ENCODE data around the gene SPIB. TPM values are rescaled to one million over a fixed set of nuclear protein-coding genes. Genes with fewer than 3 reads are reported as not detected.
"Not testable (repeated sequence)": the region's sequence is repeated elsewhere in the genome, so short reads cannot be mapped to it uniquely, and the experiment has no call there.

The SPIB gene
- total and polyA plus RNA-seq, 4 donors, result 0.06 to 0.47 (median 0.37) TPM

DNA sequence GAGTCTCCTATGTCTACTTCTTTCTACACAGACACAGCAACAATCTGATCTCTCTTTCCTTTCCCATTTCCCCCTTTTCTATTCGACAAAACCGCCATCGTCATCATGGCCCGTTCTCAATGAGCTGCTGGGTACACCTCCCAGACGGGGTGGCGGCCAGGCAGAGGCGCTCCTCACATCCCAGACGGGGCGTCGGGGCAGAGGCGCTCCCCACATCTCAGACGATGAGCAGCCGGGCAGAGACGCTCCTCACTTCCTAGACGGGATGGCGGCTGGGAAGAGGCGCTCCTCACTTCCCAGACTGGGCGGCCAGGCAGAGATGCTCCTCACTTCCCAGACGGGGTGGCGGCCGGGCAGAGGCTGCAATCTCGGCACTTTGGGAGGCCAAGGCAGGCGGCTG, 27.8 kb upstream of the SPIB start:
- WGBS (ENCODE audit: insufficient coverage), result 99% methylated on average over 15 of the region's 23 CpGs
- not testable (repeated sequence) for H3K27me3 ChIP-seq (ENCODE audit: control insufficient read depth, insufficient read depth, low read length)

DNA sequence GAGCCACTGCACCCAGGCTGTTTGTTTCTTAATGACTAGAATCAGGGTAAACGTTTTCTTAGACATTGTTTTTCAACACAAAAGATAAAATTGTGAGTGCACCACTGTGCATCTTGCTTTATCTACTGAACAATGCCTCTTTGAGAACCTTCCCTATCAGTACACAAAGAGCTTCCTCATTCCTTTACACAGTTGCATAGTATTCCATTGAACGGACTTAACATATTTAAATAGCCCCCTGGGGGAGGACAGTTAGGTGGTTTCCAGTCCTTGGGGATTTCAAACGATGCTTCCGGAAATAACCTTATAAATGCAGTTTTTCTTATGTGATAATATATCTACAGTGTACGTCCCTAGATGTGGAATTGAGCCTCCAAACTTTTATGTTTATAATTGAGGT, 26.0 kb upstream of the SPIB start:
- no CpG with 5 or more reads among the region's 5 CpGs for WGBS (ENCODE audit: insufficient coverage)
- Histone ChIP-seq H3K27me3 (ENCODE audit: control insufficient read depth, insufficient read depth, low read length) (no peaks in the 10 kb centered on the region), H3K4me1 (ENCODE audit: control insufficient read depth, insufficient read depth, low read length) (no peaks in the 10 kb centered on the region), H3K36me3 (ENCODE audit: control insufficient read depth, insufficient read depth, low read length) (peaks cover 4% of the 10 kb centered on the region), H3K4me3 (ENCODE audit: low read depth, low read length) (no peak overlapping the region), H3K9me3 (ENCODE audit: control insufficient read depth, insufficient read depth, low read length) (no peaks in the 10 kb centered on the region), H3K27ac (ENCODE audit: low read depth, low read length) (no peak overlapping the region)
- DNase-seq (ENCODE audit: low read depth in 4 of 6, low spot score in 6 of 6), result no peak

More for the DNA sequence above, 27.8 kb upstream of the SPIB start:
- not testable (repeated sequence) for H3K4me3 ChIP-seq (ENCODE audit: low read depth, low read length); H3K27ac ChIP-seq (ENCODE audit: low read depth, low read length); H3K9me3 ChIP-seq (ENCODE audit: control insufficient read depth, insufficient read depth, low read length); H3K4me1 ChIP-seq (ENCODE audit: control insufficient read depth, insufficient read depth, low read length); DNase-seq (ENCODE audit: low read depth in 4 of 6, low spot score in 6 of 6)
- peaks cover 15% of the 10 kb centered on the region for H3K36me3 ChIP-seq (ENCODE audit: control insufficient read depth, insufficient read depth, low read length)

DNA sequence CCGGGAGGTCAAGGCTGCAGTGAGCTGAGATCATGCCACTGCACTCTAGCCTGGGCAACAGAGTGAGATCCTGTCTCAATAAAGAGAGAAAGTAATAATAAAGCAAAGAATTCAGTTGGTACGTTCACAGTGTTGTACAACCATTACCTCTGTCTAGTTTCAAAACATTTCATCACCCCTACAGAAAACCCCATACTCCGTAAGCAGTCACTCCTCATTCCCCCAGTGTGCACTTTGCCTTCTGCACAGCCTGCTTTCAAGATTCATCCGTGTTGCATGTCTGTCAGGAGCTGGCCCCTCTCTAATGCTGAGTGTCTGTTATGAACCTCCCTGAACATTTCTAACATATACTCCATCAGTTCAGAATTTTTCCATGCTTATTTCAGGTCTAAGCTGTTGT, 25.1 kb upstream of the SPIB start:
- no peaks in the 10 kb centered on the region for H3K27me3 ChIP-seq (ENCODE audit: control insufficient read depth, insufficient read depth, low read length)
- no peak overlapping the region for H3K27ac ChIP-seq (ENCODE audit: low read depth, low read length)
- no peaks in the 10 kb centered on the region for H3K9me3 ChIP-seq (ENCODE audit: control insufficient read depth, insufficient read depth, low read length)
- H3K36me3 ChIP-seq (ENCODE audit: control insufficient read depth, insufficient read depth, low read length), result peaks cover 7% of the 10 kb centered on the region
- no peaks in the 10 kb centered on the region for H3K4me1 ChIP-seq (ENCODE audit: control insufficient read depth, insufficient read depth, low read length)
- H3K4me3 ChIP-seq (ENCODE audit: low read depth, low read length), result no peak overlapping the region
- no peak for DNase-seq (ENCODE audit: low read depth in 4 of 6, low spot score in 6 of 6)
- WGBS (ENCODE audit: insufficient coverage), result 95% methylated on average over 4 of the region's 4 CpGs

DNA sequence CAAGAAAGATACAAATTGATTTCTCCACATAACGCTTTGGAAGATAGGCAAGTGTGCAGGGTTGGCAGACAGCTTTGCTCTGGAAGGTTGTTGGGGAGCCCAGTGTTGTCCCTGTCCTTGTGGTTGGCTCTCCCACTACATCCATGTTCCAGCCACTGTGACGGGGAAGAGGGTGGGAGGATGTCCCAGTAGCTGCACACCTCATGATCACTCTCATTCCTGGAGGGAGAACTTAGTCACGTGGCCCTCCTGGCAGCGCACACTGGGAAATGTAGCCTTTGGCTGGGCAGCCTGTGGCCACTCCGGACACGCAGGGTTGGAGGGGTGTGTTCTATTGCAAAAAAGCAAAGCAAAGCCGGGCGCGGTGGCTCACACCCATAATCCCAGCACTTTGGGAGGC, 24.7 kb upstream of the SPIB start:
- Histone ChIP-seq H3K9me3 (ENCODE audit: control insufficient read depth, insufficient read depth, low read length) (no peaks in the 10 kb centered on the region), H3K27ac (ENCODE audit: low read depth, low read length) (no peak overlapping the region), H3K4me3 (ENCODE audit: low read depth, low read length) (no peak overlapping the region), H3K36me3 (ENCODE audit: control insufficient read depth, insufficient read depth, low read length) (peaks cover 11% of the 10 kb centered on the region), H3K4me1 (ENCODE audit: control insufficient read depth, insufficient read depth, low read length) (no peaks in the 10 kb centered on the region), H3K27me3 (ENCODE audit: control insufficient read depth, insufficient read depth, low read length) (no peaks in the 10 kb centered on the region)
- DNase-seq (ENCODE audit: low read depth in 4 of 6, low spot score in 6 of 6), result no peak
- no CpG with 5 or more reads among the region's 9 CpGs for WGBS (ENCODE audit: insufficient coverage)

DNA sequence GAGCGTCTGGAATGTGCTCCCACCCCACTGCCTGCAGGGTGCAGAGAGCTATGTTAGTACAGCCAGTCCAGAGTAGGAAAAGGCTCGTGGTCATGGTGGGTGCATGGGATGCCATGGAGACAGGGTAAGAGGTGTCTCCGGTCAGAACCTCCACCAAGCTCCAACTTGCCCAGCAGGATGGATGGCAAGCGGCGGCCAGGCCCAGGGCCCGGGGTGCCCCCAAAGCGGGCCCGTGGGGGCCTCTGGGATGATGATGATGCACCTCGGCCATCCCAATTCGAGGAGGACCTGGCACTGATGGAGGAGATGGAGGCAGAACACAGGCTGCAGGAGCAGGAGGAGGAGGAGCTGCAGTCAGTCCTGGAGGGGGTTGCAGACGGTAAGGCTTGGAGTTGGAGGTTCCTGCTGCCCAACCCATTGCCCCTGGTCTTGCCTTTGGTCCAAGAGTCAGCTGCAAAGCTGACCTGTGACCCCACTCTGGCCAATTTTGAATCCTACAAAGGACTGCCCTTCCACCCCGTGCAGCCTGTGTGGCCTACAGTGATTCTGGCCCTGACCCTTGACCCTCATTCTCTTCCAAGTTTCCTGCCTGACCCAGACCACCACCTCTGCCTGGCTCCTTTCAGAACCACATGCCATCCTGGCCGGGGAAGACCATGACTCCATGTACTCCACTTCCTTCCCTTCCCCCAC, 19.9 kb upstream of the SPIB start:
- H3K4me3 ChIP-seq (ENCODE audit: low read depth, low read length), result no peak overlapping the region
- peaks cover 38% of the 10 kb centered on the region for H3K36me3 ChIP-seq (ENCODE audit: control insufficient read depth, insufficient read depth, low read length)
- no peak overlapping the region for H3K27ac ChIP-seq (ENCODE audit: low read depth, low read length)
- H3K4me1 ChIP-seq (ENCODE audit: control insufficient read depth, insufficient read depth, low read length), result no peaks in the 10 kb centered on the region
- no peak for DNase-seq (ENCODE audit: low read depth in 4 of 6, low spot score in 6 of 6)
- no peaks in the 10 kb centered on the region for H3K9me3 ChIP-seq (ENCODE audit: control insufficient read depth, insufficient read depth, low read length)
- 82% methylated on average over 10 of the region's 13 CpGs for WGBS (ENCODE audit: insufficient coverage)
- H3K27me3 ChIP-seq (ENCODE audit: control insufficient read depth, insufficient read depth, low read length), result no peaks in the 10 kb centered on the region

DNA sequence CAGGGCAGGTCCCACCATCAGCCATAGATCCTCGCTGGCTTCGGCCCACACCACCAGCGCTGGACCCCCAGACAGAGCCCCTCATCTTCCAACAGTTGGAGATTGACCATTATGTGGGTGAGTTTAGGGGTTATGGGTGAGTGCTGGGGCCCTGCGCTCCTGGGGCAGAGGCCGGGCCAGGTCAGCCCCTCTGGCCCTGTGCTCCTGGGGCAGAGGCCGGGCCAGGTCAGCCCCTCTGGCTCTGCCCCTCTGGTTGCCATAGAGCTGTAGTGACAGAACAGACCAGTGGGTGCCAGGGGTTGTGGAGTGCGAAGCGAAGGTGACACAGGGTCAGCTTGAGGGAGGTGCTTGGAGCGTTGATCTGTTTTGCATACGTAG, 19.4 kb upstream of the SPIB start:
- DNase-seq (ENCODE audit: low read depth in 4 of 6, low spot score in 6 of 6), result no peak
- Histone ChIP-seq H3K27ac (ENCODE audit: low read depth, low read length) (no peak overlapping the region), H3K4me3 (ENCODE audit: low read depth, low read length) (no peak overlapping the region), H3K27me3 (ENCODE audit: control insufficient read depth, insufficient read depth, low read length) (no peaks in the 10 kb centered on the region), H3K36me3 (ENCODE audit: control insufficient read depth, insufficient read depth, low read length) (peaks cover 39% of the 10 kb centered on the region), H3K9me3 (ENCODE audit: control insufficient read depth, insufficient read depth, low read length) (no peaks in the 10 kb centered on the region), H3K4me1 (ENCODE audit: control insufficient read depth, insufficient read depth, low read length) (no peaks in the 10 kb centered on the region)
- 100% methylated on average over 5 of the region's 10 CpGs for WGBS (ENCODE audit: insufficient coverage)

DNA sequence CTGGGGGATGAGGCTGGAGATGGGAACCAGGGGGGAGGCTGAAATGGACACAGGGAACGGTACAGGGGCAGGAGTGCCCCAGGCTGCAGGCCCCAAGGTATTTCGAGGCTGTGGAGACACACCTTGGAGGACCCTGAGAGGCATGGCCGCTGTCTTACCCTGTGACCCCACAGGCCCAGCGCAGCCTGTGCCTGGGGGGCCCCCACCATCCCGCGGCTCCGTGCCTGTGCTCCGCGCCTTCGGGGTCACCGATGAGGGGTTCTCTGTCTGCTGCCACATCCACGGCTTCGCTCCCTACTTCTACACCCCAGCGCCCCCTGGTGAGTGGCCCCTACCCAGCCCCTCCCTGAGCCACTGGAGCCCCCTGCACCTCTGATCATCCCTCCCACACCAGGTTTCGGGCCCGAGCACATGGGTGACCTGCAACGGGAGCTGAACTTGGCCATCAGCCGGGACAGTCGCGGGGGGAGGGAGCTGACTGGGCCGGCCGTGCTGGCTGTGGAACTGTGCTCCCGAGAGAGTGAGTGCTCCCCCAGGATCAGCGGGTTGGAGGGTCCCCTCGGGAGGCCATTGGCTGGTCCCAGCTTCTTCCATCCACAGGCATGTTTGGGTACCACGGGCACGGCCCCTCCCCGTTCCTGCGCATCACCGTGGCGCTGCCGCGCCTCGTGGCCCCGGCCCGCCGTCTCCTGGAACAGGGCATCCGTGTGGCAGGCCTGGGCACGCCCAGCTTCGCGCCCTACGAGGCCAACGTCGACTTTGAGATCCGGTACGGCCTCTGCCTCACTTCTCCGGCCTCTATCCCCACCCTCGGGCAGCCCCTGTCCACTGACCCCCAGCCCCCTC, 16.9 kb upstream of the SPIB start:
- DNase-seq (ENCODE audit: low read depth in 4 of 6, low spot score in 6 of 6), result no peak
- Histone ChIP-seq H3K27me3 (ENCODE audit: control insufficient read depth, insufficient read depth, low read length) (no peaks in the 10 kb centered on the region), H3K36me3 (ENCODE audit: control insufficient read depth, insufficient read depth, low read length) (peaks cover 54% of the 10 kb centered on the region), H3K9me3 (ENCODE audit: control insufficient read depth, insufficient read depth, low read length) (no peaks in the 10 kb centered on the region), H3K4me3 (ENCODE audit: low read depth, low read length) (no peak overlapping the region), H3K4me1 (ENCODE audit: control insufficient read depth, insufficient read depth, low read length) (no peaks in the 10 kb centered on the region), H3K27ac (ENCODE audit: low read depth, low read length) (no peak overlapping the region)
- WGBS (ENCODE audit: insufficient coverage), result 94% methylated on average over 45 of the region's 48 CpGs

DNA sequence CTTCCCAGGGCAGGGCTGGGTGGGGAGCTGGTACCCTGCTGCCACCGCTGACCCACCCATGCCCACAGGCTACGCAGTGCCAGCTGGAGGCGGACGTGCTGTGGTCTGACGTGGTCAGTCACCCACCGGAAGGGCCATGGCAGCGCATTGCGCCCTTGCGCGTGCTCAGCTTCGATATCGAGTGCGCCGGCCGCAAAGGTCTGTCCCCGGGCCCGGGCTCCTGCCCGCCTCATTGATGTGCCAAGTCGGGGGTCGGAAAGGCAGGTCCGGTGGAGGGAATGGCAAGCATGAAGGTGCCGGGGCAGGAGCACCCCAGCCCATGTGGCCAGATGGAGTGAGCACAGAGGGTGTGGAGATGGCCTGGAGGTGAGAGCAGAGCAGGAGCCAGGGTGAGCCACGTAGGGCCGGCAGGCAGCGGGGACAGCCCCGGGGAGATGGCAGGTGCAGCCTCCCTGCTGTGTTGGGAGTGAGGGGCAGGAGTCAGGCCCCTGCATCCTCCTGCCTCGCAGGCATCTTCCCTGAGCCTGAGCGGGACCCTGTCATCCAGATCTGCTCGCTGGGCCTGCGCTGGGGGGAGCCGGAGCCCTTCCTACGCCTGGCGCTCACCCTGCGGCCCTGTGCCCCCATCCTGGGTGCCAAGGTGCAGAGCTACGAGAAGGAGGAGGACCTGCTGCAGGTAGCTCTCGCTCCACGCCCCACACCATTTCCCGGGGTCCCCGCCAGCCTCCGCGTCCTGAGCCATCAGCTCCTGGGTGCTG, 16.0 kb upstream of the SPIB start:
- H3K27me3 ChIP-seq (ENCODE audit: control insufficient read depth, insufficient read depth, low read length), result no peaks in the 10 kb centered on the region
- no peak for DNase-seq (ENCODE audit: low read depth in 4 of 6, low spot score in 6 of 6)
- 96% methylated on average over 38 of the region's 41 CpGs for WGBS (ENCODE audit: insufficient coverage)
- H3K9me3 ChIP-seq (ENCODE audit: control insufficient read depth, insufficient read depth, low read length), result no peaks in the 10 kb centered on the region
- H3K4me1 ChIP-seq (ENCODE audit: control insufficient read depth, insufficient read depth, low read length), result no peaks in the 10 kb centered on the region
- no peak overlapping the region for H3K27ac ChIP-seq (ENCODE audit: low read depth, low read length)
- no peak overlapping the region for H3K4me3 ChIP-seq (ENCODE audit: low read depth, low read length)
- peaks cover 60% of the 10 kb centered on the region for H3K36me3 ChIP-seq (ENCODE audit: control insufficient read depth, insufficient read depth, low read length)

DNA sequence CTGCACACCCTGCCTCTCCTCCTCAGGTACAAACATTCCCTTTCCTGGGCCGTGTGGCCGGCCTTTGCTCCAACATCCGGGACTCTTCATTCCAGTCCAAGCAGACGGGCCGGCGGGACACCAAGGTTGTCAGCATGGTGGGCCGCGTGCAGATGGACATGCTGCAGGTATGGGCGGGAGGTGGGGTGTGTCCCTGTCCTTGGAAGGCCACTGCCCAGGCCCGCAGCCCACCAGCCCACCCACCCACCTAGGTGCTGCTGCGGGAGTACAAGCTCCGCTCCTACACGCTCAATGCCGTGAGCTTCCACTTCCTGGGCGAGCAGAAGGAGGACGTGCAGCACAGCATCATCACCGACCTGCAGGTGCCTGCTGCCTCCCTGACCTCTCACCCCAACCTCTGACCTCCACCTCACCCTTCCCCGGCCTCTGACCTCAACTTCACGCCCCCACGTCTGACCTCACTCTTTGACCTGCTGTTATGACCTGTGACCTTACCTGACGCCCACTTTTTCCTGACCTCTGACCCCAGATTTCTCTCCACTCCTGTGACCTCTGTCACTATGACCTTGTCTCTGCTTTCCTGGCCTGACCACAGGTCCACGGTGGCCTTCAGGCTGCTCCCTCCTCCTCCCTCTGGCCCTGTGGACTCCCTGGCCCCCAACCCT, 12.4 kb upstream of the SPIB start:
- Histone ChIP-seq H3K4me1 (ENCODE audit: control insufficient read depth, insufficient read depth, low read length) (no peaks in the 10 kb centered on the region), H3K27ac (ENCODE audit: low read depth, low read length) (no peak overlapping the region), H3K27me3 (ENCODE audit: control insufficient read depth, insufficient read depth, low read length) (no peaks in the 10 kb centered on the region), H3K9me3 (ENCODE audit: control insufficient read depth, insufficient read depth, low read length) (no peaks in the 10 kb centered on the region), H3K4me3 (ENCODE audit: low read depth, low read length) (no peak overlapping the region), H3K36me3 (ENCODE audit: control insufficient read depth, insufficient read depth, low read length) (peaks cover 79% of the 10 kb centered on the region)
- DNase-seq (ENCODE audit: low read depth in 4 of 6, low spot score in 6 of 6), result no peak
- 90% methylated on average over 20 of the region's 22 CpGs for WGBS (ENCODE audit: insufficient coverage)

Measured in spinal cord (tissue), 10 donors.